NCI-H446 (cell line): ENCODE measurements around the gene EIF3B.
"Not testable (repeated sequence)": the region's sequence is repeated elsewhere in the genome, so short reads cannot be mapped to it uniquely, and the experiment has no call there.

Experiments used
- DNase-seq, 2 experiments: peaks; one replicate each; lab custom pipeline; 2025; lab: John Stamatoyannopoulos, UW

Gene EIF3B

GRCh38 chr7:2354186-2354938 lies at the start of gene EIF3B:
Gene EIF3B (plus strand): TSS chr7:2354827. CDS start chr7:2354922, 95 bp downstream.
- DNase-seq, result peak; percentile 95 to 96

- not testable (repeated sequence) for DNase-seq
Measured at GRCh38 chr7:2305258-2305657, 49.4 kb upstream of the EIF3B start.

- DNase-seq, result no peak
Measured at GRCh38 chr7:2306688-2307087, 47.9 kb upstream of the EIF3B start.

GRCh38 chr7:2307690-2308107 lies 46.9 kb upstream of the EIF3B start:
- no peak for DNase-seq

GRCh38 chr7:2309889-2310331 lies 44.7 kb upstream of the EIF3B start:
- DNase-seq, result no peak

GRCh38 chr7:2312267-2312929 lies 42.2 kb upstream of the EIF3B start:
- DNase-seq, result no peak

- DNase-seq, result no peak
Measured at GRCh38 chr7:2313450-2314208, 41.0 kb upstream of the EIF3B start.

GRCh38 chr7:2314209-2314955 lies 40.2 kb upstream of the EIF3B start, which contains the start of gene SNX8:
Gene SNX8 (minus strand): TSS chr7:2314441. CDS start chr7:2314421, 20 bp downstream.
- peak; percentile 65 to 90 for DNase-seq

GRCh38 chr7:2314956-2315530 lies 39.6 kb upstream of the EIF3B start:
- DNase-seq, result not testable (repeated sequence)

GRCh38 chr7:2315787-2316186 lies 38.8 kb upstream of the EIF3B start:
- DNase-seq, result no peak

GRCh38 chr7:2316578-2316977 lies 38.0 kb upstream of the EIF3B start:
- no peak for DNase-seq

GRCh38 chr7:2317556-2318293 lies 36.9 kb upstream of the EIF3B start:
- DNase-seq, result no peak

GRCh38 chr7:2321020-2321419 lies 33.6 kb upstream of the EIF3B start:
- no peak for DNase-seq

- DNase-seq, result no peak
Measured at GRCh38 chr7:2325162-2325561, 29.5 kb upstream of the EIF3B start.

GRCh38 chr7:2326951-2327350 lies 27.7 kb upstream of the EIF3B start:
- DNase-seq, result no peak

- DNase-seq, result no peak
Measured at GRCh38 chr7:2330493-2330892, 24.1 kb upstream of the EIF3B start.

GRCh38 chr7:2331707-2332106 lies 22.9 kb upstream of the EIF3B start:
- DNase-seq, result no peak

GRCh38 chr7:2332606-2333231 lies 21.9 kb upstream of the EIF3B start:
- not testable (repeated sequence) for DNase-seq

GRCh38 chr7:2336626-2337299 lies 17.9 kb upstream of the EIF3B start:
- DNase-seq, result no peak
